NCI-H2107 treated with DMSO at 0.1 percent for 48 hours (cell line): ENCODE data around the gene MAN1C1.

Experiments
- DNase-seq: peaks from one replicate; lab custom pipeline; 2025; ENCODE audit not compliant: unreplicated experiment; lab: John Stamatoyannopoulos, UW

The MAN1C1 gene

DNA sequence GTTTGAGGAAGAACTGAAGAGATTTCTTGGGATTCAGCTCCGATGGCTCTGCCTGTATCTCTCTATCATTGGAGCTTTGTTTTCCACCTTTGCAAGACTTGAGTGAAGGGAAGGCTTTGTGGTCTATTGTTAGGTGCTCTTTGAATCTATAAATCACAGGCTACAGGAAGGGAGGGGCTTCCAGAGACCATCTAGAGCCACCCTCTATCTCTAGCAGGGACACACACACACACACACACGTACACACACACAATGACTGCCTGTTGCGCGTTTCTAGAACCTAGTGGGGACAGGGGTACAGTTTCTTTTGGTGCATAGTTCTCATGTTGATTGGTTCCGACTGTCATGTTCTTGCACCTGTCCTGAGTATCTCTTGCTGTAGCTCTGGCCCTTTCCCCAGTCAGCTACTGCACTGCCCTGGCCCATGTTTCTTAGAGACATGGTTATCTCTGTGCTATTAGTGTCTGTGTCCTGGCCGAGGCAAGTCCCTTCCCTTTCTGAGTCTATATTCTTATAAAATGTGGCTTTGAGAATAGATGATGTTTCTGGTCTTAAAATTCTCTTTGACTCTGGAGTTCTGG lies 60.7 kb downstream of the MAN1C1 start:
- DNase-seq, result no peak

DNA sequence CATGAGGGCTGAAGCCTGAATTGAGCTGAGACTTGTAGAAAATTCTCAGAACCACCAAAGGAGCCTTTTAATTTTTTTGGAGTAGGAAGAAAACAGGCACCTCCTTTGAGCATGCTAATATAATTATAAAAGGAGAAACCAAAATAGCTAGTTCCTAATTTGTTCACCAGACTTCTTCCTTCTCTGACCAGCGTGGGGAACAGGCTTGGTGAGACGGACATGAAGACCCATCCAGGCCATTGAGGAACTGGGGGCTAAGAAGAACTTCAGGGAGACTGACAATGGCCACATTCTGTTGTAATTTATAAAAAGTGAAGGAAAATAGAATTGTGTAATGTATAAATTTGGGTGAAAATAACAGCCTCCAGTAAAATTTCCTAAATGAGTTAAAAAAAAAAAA lies 62.6 kb downstream of the MAN1C1 start:
- no peak for DNase-seq

DNA sequence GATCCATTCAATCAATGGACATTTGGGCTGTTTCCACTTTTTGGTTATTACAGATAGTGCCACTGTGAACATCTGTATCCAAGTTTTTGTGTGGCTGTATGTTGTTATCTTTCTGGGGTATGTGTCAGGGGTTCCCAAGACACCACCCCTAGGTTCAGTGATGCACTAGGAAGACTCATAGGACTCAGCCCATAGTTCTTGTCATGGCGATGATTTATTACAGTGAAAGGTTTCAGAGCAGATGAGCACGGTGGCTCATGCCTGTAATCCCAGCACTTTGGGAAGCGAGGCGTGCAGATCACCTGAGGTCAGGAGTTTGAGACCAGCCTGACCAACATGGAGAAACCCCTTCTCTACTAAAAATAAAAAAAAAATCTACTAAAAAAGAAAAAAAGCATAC lies 64.1 kb downstream of the MAN1C1 start:
- DNase-seq, result no peak

DNA sequence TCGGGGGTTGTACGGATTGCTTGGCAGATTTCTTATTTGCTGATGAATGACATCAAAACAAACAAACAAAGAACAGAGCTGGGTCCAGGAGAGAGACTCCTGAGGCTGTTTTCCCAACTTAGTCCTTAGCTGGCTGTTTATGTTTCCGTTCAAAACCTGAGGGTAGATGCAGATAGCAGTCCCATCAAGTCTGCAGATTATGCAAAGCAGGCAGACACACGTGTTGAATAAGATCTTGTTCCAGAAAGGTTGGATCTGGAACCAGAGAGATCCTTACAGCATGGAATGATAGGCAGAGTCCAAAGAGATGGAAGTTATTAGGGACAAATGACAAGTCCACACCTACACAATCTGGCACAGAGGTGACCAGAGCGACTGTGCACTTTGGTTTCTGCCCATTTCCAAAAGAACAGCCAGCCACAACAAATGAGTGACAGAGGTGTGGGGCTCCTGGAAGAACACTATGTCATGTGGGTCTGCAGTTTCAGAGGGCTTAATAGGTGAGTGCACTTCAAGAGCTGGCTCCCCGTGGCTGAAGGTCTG lies 65.5 kb downstream of the MAN1C1 start:
- DNase-seq, result peak; percentile 25

DNA sequence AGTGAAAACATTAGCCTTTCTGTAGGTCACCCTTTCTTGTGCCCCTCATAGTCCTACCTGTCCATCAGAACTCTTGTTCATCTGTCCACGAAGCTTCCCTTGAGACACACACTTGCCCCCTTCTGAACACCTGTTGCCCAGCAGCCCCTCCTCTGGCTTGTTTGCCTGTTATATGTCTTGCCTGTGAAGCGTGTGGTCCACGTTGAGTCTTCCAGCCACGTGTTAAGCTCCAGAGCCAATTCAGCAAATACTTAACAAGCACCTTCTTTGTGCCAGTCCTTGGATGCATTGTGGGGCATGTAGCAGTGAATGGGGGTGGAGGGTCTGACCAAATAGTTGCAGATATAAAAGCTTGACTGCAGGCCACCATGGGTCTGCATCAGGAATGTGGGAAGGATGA lies 66.6 kb downstream of the MAN1C1 start:
- DNase-seq, result no peak

DNA sequence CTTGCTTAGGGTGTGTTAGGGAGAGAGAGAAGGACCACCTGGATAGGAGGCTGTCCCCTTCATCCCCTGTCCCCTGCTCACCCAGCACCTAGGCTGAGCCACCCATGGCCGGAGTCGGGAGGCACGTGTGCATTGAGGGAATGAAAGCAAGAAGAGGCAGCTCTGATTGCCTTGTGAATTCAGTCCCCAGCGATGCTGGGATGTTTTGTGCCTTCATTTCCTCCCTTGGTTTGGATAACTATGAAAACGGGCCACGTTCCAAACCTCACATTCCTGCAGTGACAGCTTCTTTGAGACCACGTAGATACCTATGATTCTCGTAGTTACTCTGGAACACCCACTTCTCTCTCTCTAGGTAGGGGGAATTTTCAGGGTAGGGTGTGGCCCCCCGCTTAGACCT lies 67.1 kb downstream of the MAN1C1 start:
- DNase-seq, result no peak

DNA sequence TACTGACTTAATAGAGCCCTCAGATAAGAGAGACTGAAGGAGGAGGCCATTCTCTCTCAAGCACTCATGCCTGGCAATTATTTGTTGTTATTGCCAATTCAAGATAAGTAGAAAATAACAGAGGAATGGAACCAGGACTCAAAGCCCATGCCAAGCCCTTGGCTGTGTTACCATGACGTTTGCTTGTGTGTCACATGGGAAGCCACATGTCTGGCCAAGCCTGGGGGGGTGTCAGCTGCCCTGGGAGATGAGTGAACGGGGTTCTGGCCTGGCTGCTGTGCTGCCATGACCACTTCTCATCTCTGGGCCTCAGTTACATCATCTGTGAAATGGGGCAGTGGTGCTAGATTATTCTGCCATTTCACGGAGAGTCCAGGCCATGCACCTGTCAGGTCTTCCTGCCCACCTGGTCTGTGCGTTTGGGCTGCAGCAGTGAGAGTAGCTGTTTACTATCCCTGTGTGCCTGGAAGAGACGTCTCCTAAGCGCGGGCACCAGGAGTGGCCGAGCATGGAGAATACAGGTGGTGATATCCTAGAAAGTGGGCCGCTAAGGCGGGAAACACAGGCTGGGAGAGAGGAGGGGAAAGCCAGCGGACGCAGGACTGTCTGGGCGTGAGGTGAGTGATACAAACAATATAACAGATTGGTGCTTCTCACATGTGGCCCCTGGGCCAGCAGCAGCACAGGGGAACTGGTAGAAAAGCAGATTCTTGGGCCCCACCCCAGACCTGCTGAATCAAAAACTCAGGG lies 67.8 kb downstream of the MAN1C1 start:
- DNase-seq, result no peak

DNA sequence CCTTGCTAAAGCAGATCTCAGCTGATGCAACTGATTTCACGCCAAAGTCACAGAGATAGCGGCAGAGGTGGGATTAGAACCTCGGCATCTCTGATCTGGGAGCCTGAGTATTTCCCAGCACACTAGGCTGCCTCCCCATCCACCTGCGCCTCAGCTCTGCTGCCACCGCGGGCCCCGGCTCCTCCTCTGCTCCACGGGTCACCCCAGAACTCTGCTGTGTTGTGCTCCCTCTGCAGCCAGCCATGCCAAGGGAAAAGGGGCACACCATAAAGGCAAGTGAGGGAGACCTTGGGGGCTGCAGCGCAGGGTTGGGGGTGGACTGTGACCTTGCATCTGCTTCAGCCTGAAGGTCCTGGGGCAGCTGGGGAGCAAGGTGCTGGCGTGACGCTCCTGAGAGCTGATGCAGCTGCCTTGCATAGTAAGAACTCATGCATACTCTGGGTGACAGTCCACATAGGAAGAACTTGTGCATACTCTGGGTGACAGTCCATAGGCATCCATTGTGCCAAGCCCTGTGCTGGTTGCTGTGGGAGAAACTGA lies 68.7 kb downstream of the MAN1C1 start:
- DNase-seq, result no peak

DNA sequence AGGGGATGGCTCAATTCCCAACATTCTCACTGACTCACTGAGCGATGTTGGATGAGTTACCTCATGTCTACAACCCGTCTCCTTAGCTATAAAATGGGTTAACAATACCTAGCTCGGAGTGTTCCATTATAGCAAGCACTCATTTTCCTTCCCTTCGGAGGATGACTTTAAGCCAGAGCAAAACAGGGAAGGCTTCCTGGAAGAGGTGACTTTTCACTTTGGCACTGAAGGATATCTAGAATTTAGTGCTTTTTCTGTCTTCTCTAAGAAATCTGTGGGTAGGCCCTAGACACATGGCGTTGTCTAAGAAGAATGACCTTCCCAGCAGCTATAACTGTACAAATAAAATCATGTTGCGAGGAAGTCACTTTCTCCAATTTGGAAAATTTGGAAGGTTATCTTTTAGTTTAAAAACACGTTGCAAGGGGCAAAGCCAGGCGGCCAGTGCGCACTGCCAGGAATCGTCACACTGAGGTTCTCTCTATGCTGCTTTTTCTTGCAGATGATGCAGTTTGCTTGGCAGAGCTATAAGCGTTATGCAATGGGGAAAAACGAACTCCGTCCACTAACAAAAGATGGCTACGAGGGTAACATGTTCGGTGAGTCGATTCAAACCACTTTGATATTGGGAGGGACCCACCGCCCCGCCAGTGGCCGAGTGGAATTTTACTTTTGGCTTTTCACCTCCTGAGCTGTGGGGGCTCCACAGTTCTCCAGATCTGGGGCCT lies 69.5 kb downstream of the MAN1C1 start:
- DNase-seq, result no peak

DNA sequence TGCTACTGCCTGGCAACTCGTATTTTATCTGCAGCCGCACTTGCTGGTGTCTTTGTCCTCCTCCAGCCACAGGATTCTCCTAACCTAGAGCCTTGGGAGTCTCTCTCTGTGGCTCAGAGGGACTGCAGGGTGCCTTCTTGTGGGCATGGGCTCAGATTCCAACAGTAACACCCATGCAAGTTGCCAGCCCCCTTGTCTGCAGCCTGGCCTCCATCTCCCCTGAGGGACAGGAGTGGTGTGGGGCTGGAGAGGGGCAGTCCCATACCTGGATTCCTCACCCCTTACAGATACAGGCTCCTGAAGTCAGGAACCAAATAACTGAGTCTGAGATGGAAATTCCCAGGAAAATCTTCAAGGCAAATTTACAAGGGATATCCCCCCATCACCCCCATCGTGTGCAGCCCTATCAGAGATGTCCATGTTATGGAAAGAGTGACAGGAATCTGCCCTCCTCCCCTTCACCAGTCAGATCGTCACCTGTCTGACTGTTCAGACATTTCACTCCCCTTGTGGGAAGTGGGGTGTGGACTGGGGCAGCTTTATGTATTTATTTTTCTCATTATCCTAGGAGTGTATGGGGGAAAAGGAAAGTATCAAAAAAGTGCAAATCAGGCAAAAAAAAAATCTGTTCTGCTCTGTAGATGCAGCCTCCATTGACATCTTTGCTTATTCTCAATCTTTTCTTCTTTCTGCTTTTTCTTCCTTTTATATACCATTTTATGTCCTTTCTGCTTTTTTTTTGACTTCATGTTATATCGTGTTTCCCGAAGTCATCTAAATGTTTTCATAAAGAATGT lies 70.8 kb downstream of the MAN1C1 start:
- DNase-seq, result no peak

DNA sequence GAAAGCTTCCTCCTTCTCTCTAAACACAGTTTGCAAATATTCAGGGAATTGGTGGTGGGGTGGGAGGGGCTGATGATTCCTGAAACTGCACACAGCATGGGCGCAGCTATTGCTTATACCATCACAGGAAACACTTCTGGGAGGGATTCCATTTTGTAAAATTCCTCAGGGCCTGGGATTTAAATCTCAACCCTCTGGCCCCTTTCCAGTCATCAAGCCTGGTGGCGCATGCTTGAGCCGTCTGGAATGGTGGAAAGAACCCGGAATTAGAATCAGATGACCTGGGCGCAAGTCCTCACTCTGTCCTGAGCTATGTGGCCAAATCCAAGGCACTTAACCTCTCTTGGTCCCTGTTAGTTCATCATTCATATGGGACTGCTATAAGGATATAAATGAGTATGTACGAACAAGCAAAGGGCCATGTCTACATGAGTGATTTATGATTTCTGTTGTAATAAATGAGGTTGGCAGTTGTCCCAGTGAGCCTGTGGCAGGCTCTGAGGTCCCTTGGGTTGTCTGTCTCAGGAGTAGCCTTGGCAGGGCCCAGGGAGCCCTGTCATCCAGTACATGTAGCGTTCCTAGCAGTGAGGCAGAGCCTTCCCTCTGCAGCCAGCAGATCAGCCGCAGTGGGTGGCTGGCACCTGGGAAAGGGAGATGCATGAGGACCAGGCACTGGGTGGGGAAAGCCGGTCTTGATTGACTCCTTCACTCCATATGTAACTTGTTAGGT lies 72.0 kb downstream of the MAN1C1 start:
- DNase-seq, result no peak

DNA sequence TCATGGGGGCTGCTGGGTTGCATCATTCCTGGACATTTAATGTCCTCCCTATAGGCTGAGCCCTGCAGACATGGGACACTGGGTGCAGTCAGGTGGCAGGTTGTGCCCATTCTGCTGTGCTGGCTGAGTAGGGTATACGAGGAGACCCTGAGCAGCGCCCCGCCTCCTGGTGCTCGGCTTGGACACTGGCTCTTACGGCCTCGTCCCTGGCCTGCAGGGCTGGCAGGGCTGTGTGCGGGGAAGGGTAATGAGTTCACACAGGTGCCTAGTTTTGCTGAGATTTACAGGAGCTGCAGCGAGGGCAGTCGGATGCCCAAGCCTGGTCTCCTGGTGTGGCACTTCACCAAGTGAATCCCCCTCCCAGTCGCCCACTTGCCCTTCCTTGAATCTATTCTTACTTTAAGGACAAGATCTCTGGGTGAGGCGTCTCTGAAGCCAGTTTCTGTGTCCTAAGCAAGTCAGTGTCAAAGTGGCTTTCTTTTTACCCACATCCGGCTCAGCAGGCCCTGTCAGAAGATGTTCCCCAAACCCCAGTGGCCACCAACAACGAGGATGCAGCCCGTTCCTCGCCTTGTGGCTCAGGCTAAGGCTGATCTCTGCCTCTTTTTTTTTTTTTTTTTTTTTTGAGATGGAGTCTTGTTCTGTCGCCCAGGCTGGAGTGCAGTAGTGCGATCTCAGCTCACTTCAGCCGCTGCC lies 73.2 kb downstream of the MAN1C1 start:
- no peak for DNase-seq

DNA sequence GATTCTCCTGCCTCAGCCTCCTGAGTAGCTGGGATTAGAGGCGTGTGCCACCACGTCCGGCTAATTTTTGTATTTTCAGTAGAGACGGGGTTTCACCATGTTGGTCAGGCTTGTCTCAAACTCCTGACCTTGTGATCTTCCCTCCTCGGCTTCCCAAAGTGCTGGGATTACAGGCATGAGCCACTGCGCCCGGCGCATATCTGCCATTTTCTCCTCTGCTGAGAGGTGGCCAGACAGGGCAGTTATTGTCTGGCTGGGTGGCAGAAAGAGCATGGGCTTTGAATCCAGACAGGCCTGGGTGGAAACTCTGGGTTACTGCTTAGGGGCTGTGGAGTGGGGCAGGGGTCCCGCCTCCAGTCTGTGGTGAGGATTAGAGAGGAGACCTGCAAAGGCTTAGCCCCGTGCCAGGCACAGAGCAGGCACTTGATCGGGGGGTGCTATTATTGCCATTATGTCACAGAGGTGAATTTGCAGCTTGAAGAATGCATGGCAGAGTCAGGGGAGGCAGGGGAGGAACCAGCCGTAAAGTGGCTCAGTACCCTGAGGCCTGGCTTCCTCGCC lies 73.9 kb downstream of the MAN1C1 start:
- no peak for DNase-seq

DNA sequence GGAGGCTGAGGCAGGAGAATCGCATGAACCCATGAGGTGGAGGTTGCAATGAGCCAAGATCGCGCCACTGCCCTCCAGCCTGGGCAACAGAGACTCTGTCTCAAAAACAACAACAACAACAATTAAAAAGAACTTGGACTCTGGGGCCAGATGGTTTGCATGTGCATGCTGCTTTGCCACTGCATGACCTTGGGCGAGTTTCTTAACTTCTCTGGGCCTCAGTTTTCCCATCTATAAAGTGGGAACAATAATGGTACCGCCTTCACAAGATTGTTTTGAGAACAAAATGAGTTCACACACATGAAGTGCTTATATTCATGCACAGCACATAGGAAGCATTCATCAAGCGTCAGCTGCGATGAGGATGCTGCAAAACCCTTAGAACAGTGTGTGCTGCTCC lies 74.6 kb downstream of the MAN1C1 start:
- DNase-seq, result no peak

DNA sequence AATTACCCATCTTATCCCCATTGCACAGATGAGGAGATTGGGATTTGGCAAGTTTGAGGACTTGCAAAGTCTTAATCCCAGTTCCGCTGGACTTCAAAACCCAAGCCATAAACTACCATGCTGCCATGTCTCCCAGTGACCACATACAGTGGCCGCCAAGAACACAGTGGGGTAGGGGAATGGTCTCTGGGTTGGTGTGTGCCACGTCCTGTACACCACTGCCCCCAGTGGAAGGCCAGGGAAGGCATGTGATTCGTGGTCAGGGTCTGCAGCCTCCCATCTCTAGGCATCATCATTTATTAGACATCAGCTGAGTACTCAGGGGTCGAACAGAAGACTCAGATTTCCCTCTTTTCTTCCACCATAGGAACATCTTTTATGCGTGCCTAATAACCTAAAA lies 76.0 kb downstream of the MAN1C1 start:
- no peak for DNase-seq

DNA sequence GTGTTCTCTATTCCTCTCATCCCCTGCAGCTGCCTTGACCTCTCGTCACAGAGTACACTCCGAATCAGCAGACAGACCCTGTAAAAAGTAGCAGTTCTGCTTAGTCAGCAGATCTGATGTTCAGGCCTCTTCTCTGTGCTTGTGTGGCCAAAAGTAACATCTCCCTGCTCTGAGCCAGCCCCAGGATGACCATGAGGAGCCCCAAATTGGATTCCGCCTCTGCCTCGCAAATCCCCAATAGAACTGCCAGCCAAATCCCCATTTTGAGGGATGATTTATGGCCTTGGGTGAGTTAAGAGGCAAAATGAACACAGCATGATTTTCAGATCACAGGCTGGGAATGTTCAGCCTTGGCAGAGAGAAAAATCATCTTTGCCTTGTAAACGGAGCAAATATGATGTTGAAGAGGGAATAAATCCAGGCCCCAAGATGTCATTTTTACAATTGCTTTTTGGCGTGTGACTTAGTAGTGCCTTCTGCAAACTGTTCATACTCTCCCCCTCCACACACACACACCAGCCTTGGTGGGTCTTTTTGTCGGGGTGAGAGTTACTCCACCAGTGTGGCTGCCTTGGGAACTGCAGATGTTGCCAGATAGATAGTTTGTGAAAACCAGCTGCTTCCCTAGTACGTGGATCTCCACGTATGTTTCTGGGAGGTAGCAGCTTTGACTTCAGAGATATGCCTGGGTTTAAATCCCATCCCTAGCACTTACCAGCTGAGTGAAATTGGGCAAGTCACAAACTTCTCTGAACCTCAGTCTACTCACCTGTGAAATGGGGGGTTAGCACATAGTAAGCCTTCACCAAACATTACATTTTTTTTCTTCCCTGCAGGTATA lies 77.8 kb downstream of the MAN1C1 start:
- no peak for DNase-seq

DNA sequence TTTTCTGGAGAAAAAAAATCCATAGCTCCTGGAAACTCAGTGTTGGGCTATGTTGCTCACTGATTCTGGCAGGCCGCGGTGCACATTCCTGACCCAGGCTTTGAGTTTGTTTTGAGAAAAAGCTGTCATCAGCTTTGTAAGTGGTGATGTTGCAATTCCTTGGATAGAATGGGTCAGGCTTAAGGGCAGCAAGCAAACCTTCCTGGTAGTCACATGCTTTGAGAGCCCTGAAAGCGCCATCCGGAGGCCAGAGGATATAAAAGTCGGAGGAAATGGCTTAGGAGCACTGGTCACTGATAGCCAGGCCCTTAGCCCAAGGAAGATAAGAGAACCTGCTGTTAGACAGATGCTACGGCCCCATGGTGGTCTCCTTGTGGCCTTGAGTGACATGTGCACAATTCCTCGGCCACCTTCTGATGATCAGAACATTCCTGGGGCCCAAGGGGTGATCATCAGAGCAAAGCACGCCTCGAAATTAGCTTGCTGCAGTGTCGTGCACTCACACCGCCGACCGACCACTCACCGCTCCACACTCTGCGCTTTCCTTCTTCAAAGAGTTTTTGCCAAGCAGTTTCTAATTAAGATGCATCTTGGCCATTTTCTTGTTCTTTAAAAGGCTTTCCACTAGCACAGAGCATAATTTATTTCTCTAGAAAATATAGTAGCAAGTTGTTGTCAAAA lies 78.6 kb downstream of the MAN1C1 start:
- DNase-seq, result no peak

DNA sequence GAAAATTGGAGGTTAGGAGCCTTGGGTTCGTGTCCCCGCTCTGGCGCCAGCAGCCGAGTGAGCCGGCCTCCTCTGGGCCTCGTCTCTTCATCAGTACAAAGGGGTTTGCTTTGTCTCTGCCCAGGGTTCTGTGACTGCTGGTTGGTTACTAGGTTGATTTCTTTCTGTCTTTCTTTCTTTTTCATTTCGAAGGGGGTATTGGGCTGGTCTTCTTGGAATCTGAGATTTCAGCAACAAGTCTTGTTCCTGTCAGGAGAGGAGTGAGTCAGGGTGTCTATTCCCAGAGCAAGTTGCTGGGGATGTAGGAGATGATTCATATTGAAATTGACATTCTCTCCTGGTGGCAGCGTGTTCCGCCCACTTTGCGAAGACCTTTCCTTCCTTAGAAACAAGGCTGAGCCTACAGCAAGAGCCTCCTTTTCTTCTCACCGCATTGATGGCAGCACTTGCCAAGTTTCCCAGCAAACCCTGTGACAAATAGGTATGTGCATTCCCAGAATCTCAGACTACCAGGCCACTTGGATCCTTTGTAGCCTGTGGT lies 79.2 kb downstream of the MAN1C1 start:
- DNase-seq, result no peak
